AG10803 (cell line): ENCODE data around the gene PSMD13.
"Not testable (repeated sequence)": the region's sequence is repeated elsewhere in the genome, so short reads cannot be mapped to it uniquely, and the experiment has no call there.

Source experiments
- DNase-seq: peaks from one replicate; pipeline ENCODE4 v3.0.0; 2010; ENCODE audit warnings: low read depth
- H3K4me3 ChIP-seq: 2 replicates; pipeline ENCODE4 v1.5.1; 2011; ENCODE audit warnings: mild to moderate bottlenecking, low read length, control low read depth
- TF ChIP-seq, protein P1 (sequence below): conservative IDR thresholded peaks from 2 replicates; pipeline ENCODE4 v1.5.1; 2011; ENCODE audit warnings: mild to moderate bottlenecking, low read length, control low read depth, inconsistent platforms

The PSMD13 gene

DNA sequence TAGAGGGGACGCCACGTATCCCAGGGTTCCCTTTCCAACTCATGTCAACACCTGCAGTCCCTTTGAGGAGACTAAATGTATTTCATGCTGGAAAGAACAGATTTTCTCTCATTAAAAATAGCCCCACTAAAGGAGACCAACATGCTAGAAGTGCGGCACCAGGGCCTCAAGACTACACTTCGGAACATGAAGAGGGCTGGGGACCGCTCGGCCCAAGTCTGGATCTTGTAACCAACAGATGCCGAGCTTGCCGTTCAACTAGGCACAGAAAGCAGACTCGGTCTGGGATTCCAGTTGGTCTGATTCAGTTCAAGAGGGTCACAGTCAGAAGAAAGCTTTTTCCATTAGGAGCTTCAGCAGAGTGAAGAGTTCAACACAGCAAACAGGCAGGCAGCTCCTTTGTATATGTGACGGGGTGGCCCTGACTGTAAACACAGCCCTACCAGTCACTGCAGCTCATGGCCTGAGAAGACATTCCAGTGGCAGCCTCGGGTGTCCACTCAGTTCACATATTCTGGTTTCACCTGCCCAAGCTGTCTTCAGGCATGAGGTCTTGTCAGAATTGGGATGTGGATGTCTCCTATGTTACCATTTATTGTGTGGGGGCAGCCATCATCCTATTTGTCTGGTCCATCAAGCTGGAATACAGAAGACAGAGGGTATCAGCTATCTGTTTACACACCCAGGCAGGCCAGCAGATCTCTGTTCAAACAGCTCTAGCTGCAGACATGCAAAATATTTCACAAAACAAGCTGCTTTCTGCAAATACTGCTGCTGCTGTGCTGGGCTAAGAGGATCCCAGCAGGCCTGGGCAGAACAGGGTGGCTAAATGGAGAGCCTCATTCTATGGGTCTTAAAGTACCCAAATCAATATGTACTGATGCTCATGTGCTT lies 20.4 kb upstream of the PSMD13 start:
- TF ChIP-seq, protein P1, sequence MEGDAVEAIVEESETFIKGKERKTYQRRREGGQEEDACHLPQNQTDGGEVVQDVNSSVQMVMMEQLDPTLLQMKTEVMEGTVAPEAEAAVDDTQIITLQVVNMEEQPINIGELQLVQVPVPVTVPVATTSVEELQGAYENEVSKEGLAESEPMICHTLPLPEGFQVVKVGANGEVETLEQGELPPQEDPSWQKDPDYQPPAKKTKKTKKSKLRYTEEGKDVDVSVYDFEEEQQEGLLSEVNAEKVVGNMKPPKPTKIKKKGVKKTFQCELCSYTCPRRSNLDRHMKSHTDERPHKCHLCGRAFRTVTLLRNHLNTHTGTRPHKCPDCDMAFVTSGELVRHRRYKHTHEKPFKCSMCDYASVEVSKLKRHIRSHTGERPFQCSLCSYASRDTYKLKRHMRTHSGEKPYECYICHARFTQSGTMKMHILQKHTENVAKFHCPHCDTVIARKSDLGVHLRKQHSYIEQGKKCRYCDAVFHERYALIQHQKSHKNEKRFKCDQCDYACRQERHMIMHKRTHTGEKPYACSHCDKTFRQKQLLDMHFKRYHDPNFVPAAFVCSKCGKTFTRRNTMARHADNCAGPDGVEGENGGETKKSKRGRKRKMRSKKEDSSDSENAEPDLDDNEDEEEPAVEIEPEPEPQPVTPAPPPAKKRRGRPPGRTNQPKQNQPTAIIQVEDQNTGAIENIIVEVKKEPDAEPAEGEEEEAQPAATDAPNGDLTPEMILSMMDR = no peak
- no peak overlapping the region for H3K4me3 ChIP-seq
- DNase-seq = no peak

DNA sequence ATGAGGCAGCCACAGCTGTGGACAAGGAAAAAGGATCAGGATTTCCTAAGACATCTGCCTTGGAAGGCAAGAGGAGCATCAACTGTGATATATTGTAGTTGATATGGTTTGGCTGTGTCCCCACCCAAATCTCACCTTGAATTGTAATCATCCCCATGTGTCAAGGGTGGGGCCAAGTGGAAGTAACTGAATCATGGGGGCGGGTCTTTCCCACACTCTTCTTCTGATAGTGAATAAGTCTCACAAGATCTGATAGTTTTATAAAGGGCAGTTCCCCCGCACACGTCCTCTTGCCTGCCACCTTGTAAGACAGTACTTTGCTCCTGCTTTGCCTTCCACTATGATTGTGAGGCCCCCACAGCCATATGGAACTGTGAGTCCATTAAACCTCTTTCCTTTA lies 19.1 kb upstream of the PSMD13 start:
- no peak overlapping the region for H3K4me3 ChIP-seq
- DNase-seq = no peak
- TF ChIP-seq, protein P1 = no peak

GRCh38 chr11:218815-219593 lies 17.8 kb upstream of the PSMD13 start:
- TF ChIP-seq, protein P1 = no peak
- H3K4me3 ChIP-seq = no peak overlapping the region
- DNase-seq = no peak

GRCh38 chr11:220641-221215 lies 16.0 kb upstream of the PSMD13 start:
- H3K4me3 ChIP-seq, DNase-seq: not testable (repeated sequence)

GRCh38 chr11:221539-221938 lies 15.2 kb upstream of the PSMD13 start:
- TF ChIP-seq, protein P1 = no peak
- H3K4me3 ChIP-seq = no peak overlapping the region
- no peak for DNase-seq

DNA sequence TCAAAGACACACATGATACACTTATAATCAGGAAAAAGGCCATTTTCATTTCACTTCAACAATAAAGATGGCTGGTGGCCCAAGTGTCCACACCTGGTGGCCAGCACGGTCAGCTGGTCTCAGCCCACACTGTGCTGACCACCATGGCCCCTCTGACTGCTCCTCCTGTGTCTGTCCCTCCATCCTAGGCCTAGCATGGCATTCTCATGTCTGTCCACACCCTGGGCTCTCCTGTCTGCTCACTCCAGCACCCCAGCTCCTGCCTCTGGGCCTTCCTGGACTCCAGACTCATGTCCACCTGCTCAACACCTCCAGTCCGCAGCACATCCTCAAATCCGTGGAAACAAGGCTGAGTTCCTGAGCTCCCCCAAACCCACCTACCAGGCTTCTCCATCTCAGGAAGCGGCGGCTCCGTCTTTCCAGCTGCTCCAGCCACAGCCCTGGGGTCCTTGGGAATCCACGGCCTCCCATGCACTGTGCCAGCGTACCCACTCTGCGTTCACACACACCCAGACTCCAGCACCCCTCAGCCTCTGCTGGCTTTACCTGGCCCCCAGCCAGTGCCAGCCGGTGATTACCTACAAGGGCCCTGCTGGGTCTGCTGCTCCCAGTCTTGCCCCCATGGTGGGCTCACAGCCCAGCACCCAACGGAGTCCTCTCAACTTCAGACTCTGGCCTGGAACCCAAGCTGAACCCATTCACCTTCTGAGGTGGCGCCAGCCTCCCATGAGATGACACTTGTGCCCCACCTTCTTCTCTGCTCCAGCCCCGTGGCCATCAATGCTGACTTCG lies 14.6 kb upstream of the PSMD13 start:
- no peak overlapping the region for H3K4me3 ChIP-seq
- no peak for DNase-seq
- TF ChIP-seq, protein P1 = no peak
